ENCODE data around the gene FAAH.
A peak's percentile ranks its signal among the peaks of the same experiment; 100 is the strongest.

FAAH gene

DNA sequence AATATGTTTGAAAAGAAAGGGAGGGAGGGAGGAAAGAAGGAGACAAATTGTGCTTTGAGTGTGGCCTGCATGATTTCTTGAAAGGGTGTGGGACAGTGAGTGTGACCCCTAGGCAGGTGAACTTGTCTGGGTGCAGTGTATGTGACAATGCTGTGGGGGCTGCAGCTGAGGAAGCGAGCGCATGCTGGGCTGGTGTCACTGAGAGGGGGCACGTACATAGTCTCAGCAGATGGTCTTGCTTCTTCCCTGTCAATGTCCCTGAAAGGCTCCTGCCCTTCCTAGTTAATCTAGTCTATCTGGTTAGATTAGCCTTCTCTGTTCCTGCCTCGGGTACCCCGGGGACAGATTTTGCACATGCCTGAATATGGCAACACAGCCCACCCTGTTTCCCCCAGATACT is 9.8 kb downstream of the FAAH start:
- peaks cover 4% of the 10 kb centered on the region for H3K27me3 ChIP-seq (replicated peaks)
- TF ChIP-seq, protein P1, sequence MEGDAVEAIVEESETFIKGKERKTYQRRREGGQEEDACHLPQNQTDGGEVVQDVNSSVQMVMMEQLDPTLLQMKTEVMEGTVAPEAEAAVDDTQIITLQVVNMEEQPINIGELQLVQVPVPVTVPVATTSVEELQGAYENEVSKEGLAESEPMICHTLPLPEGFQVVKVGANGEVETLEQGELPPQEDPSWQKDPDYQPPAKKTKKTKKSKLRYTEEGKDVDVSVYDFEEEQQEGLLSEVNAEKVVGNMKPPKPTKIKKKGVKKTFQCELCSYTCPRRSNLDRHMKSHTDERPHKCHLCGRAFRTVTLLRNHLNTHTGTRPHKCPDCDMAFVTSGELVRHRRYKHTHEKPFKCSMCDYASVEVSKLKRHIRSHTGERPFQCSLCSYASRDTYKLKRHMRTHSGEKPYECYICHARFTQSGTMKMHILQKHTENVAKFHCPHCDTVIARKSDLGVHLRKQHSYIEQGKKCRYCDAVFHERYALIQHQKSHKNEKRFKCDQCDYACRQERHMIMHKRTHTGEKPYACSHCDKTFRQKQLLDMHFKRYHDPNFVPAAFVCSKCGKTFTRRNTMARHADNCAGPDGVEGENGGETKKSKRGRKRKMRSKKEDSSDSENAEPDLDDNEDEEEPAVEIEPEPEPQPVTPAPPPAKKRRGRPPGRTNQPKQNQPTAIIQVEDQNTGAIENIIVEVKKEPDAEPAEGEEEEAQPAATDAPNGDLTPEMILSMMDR (IDR thresholded peaks at IDR 0.05; ENCODE audit: low read depth, low read length, missing control alignments): no peak
- no peak overlapping the region for H3K4me3 ChIP-seq (ENCODE audit: low read depth, low read length)
- in situ Hi-C loops (cut with HindIII; ENCODE audit: low pct_ligation_motif_present, low sequenced_read_pairs): no loop called here
- no peak overlapping the region for H3K27ac ChIP-seq
- no peak for DNase-seq
- H3K36me3 ChIP-seq (replicated peaks): no peaks in the 10 kb centered on the region

DNA sequence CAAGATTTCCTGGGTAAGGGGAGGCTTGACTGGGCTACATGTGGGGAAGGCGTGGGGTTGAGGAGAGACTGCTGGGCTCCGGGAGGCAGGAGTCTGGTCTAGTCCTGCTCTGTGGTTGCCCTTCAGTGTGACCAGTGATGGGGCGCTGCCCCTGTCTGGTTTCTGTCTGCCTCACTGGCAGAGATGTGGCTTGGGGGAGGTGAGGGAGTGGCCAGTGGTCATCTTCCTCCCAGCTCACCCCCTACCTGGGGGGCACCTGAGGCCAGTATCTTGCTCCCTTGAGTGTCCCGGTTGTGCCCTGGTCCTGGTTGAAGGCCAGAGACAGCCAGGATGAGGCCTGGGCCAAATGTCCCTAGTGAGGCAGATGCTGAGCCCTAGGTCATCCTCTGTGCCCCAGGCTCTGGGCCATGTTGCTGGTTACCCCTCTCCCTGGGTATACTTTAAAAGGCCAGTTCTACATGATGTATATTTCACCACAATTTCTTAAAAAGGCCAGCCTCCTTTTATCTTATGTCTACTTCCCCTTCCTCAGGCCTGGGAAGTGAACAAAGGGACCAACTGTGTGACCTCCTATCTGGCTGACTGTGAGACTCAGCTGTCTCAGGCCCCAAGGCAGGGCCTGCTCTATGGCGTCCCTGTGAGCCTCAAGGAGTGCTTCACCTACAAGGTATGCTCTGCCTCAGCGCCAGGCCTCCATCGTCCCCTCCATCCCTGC is 10.5 kb downstream of the FAAH start:
- H3K36me3 ChIP-seq (replicated peaks): no peaks in the 10 kb centered on the region
- TF ChIP-seq, protein P1 (IDR thresholded peaks at IDR 0.05; ENCODE audit: low read depth, low read length, missing control alignments): no peak
- H3K4me3 ChIP-seq (ENCODE audit: low read depth, low read length): no peak overlapping the region
- no peak overlapping the region for H3K27ac ChIP-seq
- in situ Hi-C loops (cut with HindIII; ENCODE audit: low pct_ligation_motif_present, low sequenced_read_pairs): no loop called here
- H3K27me3 ChIP-seq (replicated peaks): peaks cover 4% of the 10 kb centered on the region
- DNase-seq: no peak

DNA sequence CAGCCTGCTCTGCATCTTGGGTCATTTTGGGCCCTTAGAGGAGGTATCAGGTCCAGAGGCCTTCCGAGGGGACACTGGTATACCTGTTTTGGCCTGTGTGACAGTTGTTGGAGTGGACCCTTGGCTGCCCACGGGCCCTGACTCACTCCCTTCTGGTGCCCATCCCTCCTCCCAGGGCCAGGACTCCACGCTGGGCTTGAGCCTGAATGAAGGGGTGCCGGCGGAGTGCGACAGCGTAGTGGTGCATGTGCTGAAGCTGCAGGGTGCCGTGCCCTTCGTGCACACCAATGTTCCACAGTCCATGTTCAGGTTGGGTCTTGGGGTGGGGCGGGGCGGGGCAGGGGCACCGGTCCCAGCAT is 11.1 kb downstream of the FAAH start:
- no peaks in the 10 kb centered on the region for H3K36me3 ChIP-seq (replicated peaks)
- in situ Hi-C loops (cut with HindIII; ENCODE audit: low pct_ligation_motif_present, low sequenced_read_pairs): no loop called here
- DNase-seq: no peak
- TF ChIP-seq, protein P1 (IDR thresholded peaks at IDR 0.05; ENCODE audit: low read depth, low read length, missing control alignments): no peak
- H3K4me3 ChIP-seq (ENCODE audit: low read depth, low read length): no peak overlapping the region
- peaks cover 4% of the 10 kb centered on the region for H3K27me3 ChIP-seq (replicated peaks)
- H3K27ac ChIP-seq: no peak overlapping the region

DNA sequence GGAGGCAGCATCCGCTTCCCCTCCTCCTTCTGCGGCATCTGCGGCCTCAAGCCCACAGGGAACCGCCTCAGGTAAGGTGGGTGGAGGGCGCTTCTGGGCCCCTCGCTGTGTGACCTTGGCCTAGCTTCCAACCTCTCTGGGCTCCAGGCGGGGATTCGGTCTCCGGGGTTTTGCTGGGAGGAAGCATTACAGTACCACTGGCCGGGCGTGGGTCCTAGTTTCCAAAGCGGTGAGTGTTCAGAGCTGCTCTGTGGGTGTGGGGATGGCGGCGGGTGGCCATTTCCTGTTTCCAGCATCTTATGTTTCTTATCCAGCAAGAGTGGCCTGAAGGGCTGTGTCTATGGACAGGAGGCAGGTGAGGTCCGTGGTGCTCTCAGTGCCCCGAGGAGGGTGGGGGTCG is 11.6 kb downstream of the FAAH start:
- no peak overlapping the region for H3K4me3 ChIP-seq (ENCODE audit: low read depth, low read length)
- in situ Hi-C loops (cut with HindIII; ENCODE audit: low pct_ligation_motif_present, low sequenced_read_pairs): no loop called here
- H3K27ac ChIP-seq: no peak overlapping the region
- no peak for DNase-seq
- H3K36me3 ChIP-seq (replicated peaks): no peaks in the 10 kb centered on the region
- TF ChIP-seq, protein P1 (IDR thresholded peaks at IDR 0.05; ENCODE audit: low read depth, low read length, missing control alignments): no peak
- H3K27me3 ChIP-seq (replicated peaks): peaks cover 4% of the 10 kb centered on the region

DNA sequence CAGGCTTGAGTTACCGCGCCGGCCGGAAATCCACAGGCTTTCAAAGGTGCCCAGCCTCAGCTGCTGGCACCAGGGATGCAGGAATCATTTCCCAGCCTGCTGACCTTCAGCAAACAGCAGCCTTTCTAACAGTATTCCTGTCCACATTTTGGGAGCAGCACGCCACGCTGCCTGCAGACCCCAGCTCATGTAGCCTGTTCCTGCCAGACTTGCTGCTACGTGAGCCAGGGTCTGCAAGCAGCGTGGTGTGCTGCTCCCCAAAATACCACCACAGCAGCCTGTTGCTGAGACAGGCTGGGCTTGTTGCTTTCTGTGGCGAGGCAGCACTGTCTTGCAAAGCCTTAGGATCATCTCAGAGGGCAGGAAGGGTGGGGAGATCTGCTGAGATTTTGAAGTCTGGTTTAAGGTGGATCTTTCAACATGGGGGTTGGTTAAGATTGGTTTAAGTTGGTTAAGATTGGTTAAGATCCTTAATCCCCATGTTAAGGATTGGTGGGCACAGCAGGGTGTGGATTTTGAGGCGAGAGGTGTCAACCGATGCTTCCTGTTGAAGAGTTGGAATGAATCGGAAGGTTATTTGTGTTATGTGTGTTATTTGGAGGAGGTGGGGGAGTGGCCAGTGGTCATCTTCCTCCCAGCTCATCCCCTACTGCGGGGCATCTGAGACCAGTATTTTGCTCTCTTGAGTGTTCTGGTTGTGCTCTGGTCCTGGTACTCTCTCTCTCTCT is 12.9 kb downstream of the FAAH start:
- TF ChIP-seq, protein P1 (IDR thresholded peaks at IDR 0.05; ENCODE audit: low read depth, low read length, missing control alignments): no peak
- Histone ChIP-seq H3K27ac (no peak overlapping the region), H3K36me3 (replicated peaks) (no peaks in the 10 kb centered on the region), H3K4me3 (ENCODE audit: low read depth, low read length) (peak overlapping the region; percentile 12), H3K27me3 (replicated peaks) (no peaks in the 10 kb centered on the region)
- DNase-seq: no peak
- in situ Hi-C loops (cut with HindIII; ENCODE audit: low pct_ligation_motif_present, low sequenced_read_pairs): no loop called here
